HCT116 (cell line): ENCODE results near the gene BLCAP. TPM values are rescaled to one million over a fixed set of nuclear protein-coding genes. Genes with fewer than 3 reads are reported as not detected.

Source experiments
- ATAC-seq: fragments of 200-7000 bp; cut with Tn5 transposase; 2 replicates; pipeline ENCODE4 v1.9.1; 2020; ENCODE audit warnings: mild to moderate bottlenecking, moderate library complexity
- BruUV-seq: library from RNA; stranded (reverse); fragments of 400-500 nt; replicated peaks from 2 replicates; lab custom pipeline; 2021; lab: Mats Ljungman, UMichigan
- CTCF ChIA-PET: fragments of 300-600 bp; sonication (Branson Sonifier 250); formaldehyde crosslinking; loops from one replicate; lab custom pipeline; 2021; ENCODE audit warnings: antibody characterized with exemption; lab: Charles Lee
- POLR2A ChIA-PET: fragments of 300-600, 350-600 bp; sonication (Branson Sonifier 250); formaldehyde crosslinking; loops from one replicate; lab custom pipeline; 2021; ENCODE audit warnings: antibody characterized with exemption; lab: Charles Lee
- RAD21 ChIA-PET, 2 experiments: fragments of 300-600 bp; sonication (Branson Sonifier 250); formaldehyde crosslinking; loops; one replicate each; lab custom pipeline; 2023; ENCODE audit warnings: low total read pairs in 2 of 2; ENCODE audit not compliant: uncharacterized antibody in 2 of 2, unreplicated experiment in 2 of 2, low non-redundant PET in 1 of 2; lab: Charles Lee
- DNase-seq: peaks from one replicate; pipeline ENCODE4 v3.0.0-alpha.2; 2010; ENCODE audit warnings: low read depth, low spot score
- H2AFZ ChIP-seq: fragments of 200-600 bp; shearing (Covaris generic), sonication (generic); 2 replicates; pipeline ENCODE4 v1.6.1; 2017; ENCODE audit warnings: low read depth, mixed run types, mixed read lengths, antibody characterized with exemption, low read length; ENCODE audit not compliant: poor library complexity, severe bottlenecking
- H3K27ac ChIP-seq: 2 replicates; pipeline ENCODE4 v1.5.1; 2012; ENCODE audit warnings: low read depth, low read length
- H3K27me3 ChIP-seq: fragments of 200-600 bp; sonication (generic); 2 replicates; pipeline ENCODE4 v1.6.1; 2016; ENCODE audit warnings: mixed run types, low read length, mixed read lengths; ENCODE audit not compliant: insufficient read depth
- H3K36me3 ChIP-seq, 2 experiments: fragments of 200-500 bp in 1 of 2; fragments of 200-600 bp in 1 of 2; sonication (Bioruptor generic) in 1 of 2; sonication (generic) in 1 of 2; 2 replicates each; pipeline versions ENCODE4 v1.5.1 to v1.6.1; 2014 to 2016; ENCODE audit warnings: low read length in 2 of 2, inconsistent platforms in 1 of 2, mixed read lengths in 1 of 2, mixed run types in 1 of 2; ENCODE audit not compliant: insufficient read depth in 2 of 2, control insufficient read depth in 1 of 2
- H3K4me1 ChIP-seq, 2 experiments: fragments of 200-600 bp in 1 of 2; sonication (generic) in 1 of 2; 2 replicates each; pipeline versions ENCODE4 v1.5.1 to v1.6.1; 2012 to 2017; ENCODE audit warnings: low read length in 2 of 2, inconsistent platforms in 1 of 2, mild to moderate bottlenecking in 1 of 2, mixed read lengths in 1 of 2, mixed run types in 1 of 2, moderate library complexity in 1 of 2; ENCODE audit not compliant: insufficient read depth in 2 of 2, control insufficient read depth in 1 of 2
- H3K4me2 ChIP-seq: fragments of 200-600 bp; sonication (generic); 2 replicates; pipeline ENCODE4 v1.6.1; 2017; ENCODE audit warnings: mixed run types, low read length, mixed read lengths
- H3K4me3 ChIP-seq, 2 experiments: fragments of 200-600 bp in 1 of 2; sonication (generic) in 1 of 2; replicated peaks in 1 of 2; 2 replicates each; pipeline ENCODE4 v1.5.1; 2011 to 2016; ENCODE audit warnings: low read length in 2 of 2, control low read depth in 1 of 2, low read depth in 1 of 2, mild to moderate bottlenecking in 1 of 2, mixed read lengths in 1 of 2, mixed run types in 1 of 2
- H3K79me2 ChIP-seq: fragments of 200-600 bp; sonication (generic); 2 replicates; pipeline ENCODE4 v1.6.1; 2017; ENCODE audit warnings: mild to moderate bottlenecking, mixed run types, low read length, moderate library complexity, mixed read lengths; ENCODE audit not compliant: insufficient read depth
- H3K9ac ChIP-seq: fragments of 200-600 bp; sonication (generic); 2 replicates; pipeline ENCODE4 v1.6.1; 2016; ENCODE audit warnings: low read length, mixed read lengths
- H3K9me2 ChIP-seq: fragments of 200-600 bp; sonication (generic), shearing (Covaris generic); 2 replicates; pipeline ENCODE4 v1.6.1; 2017; ENCODE audit warnings: mixed run types, mild to moderate bottlenecking, moderate library complexity; ENCODE audit not compliant: insufficient read depth
- H3K9me3 ChIP-seq, 2 experiments: fragments of 200-500 bp in 1 of 2; fragments of 200-600 bp in 1 of 2; sonication (Bioruptor generic) in 1 of 2; sonication (generic) in 1 of 2; 2 replicates each; pipeline ENCODE4 v1.6.1; 2014 to 2017; ENCODE audit warnings: low read length in 2 of 2, mixed read lengths in 2 of 2, inconsistent platforms in 1 of 2, low read depth in 1 of 2, mild to moderate bottlenecking in 1 of 2, mixed run types in 1 of 2, moderate library complexity in 1 of 2; ENCODE audit not compliant: control insufficient read depth in 1 of 2, insufficient read depth in 1 of 2
- H4K20me1 ChIP-seq: fragments of 200-600 bp; sonication (generic), shearing (Covaris generic); 2 replicates; pipeline ENCODE4 v1.6.1; 2017; ENCODE audit warnings: mixed run types, mild to moderate bottlenecking, moderate library complexity; ENCODE audit not compliant: insufficient read depth
- CBX3 ChIP-seq: IDR thresholded peaks from 2 replicates; pipeline ENCODE4 v1.6.1; 2012; ENCODE audit warnings: low read depth
- EZH2 ChIP-seq: fragments of 200-600 bp; sonication (generic); IDR thresholded peaks from 2 replicates; pipeline ENCODE4 v1.6.1; 2017; ENCODE audit warnings: antibody characterized with exemption, mixed run types
- POLR2A ChIP-seq: IDR thresholded peaks from 2 replicates; pipeline ENCODE4 v1.7.0; 2011; ENCODE audit warnings: borderline replicate concordance; ENCODE audit not compliant: insufficient read depth, insufficient read length; ENCODE audit errors: extremely low read depth
- RAD21 ChIP-seq: IDR thresholded peaks from 2 replicates; pipeline ENCODE4 v1.6.1; 2012; ENCODE audit warnings: low read depth, mild to moderate bottlenecking
- ZNF274 ChIP-seq: fragments of 200-500 bp; sonication (Bioruptor generic); IDR thresholded peaks from 2 replicates; pipeline ENCODE4 v1.6.1; 2014; ENCODE audit warnings: mild to moderate bottlenecking, low read depth, low read length, inconsistent platforms
- intact Hi-C: fragments of 100-400 bp; cut with micrococcal nuclease; formaldehyde crosslinking; loops from 2 replicates; pipeline ENCODE4 v1.10.0; 2022
- total RNA-seq: library from RNA; stranded (reverse); gene quantifications from one replicate; pipeline ENCODE4 v1.2.1, GENCODE V29; 2021; ENCODE audit not compliant: unreplicated experiment

Gene BLCAP
- total RNA-seq, 1 experiment from 2014 or later = 27.5 TPM

GRCh38 chr20:37468886-37469285, 58.8 kb downstream of the BLCAP start:
- BruUV-seq = no TSS peak
- no peak for TF ChIP-seq POLR2A
- no peak for TF ChIP-seq CBX3
- TF ChIP-seq ZNF274 = no peak
- no peak for TF ChIP-seq RAD21
- no peak for TF ChIP-seq EZH2
- intact Hi-C loops = no loop called here
- Histone ChIP-seq H3K9ac (no peak overlapping the region), H3K79me2 (no peaks in the 10 kb centered on the region), H2AFZ (no peak overlapping the region), H3K9me3 (no peaks in the 10 kb centered on the region), H3K4me1 (no peaks in the 10 kb centered on the region), H3K4me3 (no peak overlapping the region), H4K20me1 (no peaks in the 10 kb centered on the region), H3K27ac (no peak overlapping the region), H3K36me3 (no peaks in the 10 kb centered on the region), H3K9me2 (no peaks in the 10 kb centered on the region), H3K4me2 (no peak overlapping the region), H3K27me3 (peaks cover 13% of the 10 kb centered on the region; the same call in 1 of the 2 replicates)
- ChIA-PET RAD21 (no interaction called here), CTCF (no interaction called here), POLR2A (no interaction called here)
- DNase-seq = no peak
- no peak for ATAC-seq

Other genes starting within 250 kb of the BLCAP start
- gene MANBAL, start 238.2 kb downstream of the BLCAP start, total RNA-seq = 47.9 TPM
- gene SRC, start 181.7 kb downstream of the BLCAP start, total RNA-seq = 42.3 TPM
- not detected for gene NNAT, start 6.6 kb downstream of the BLCAP start, total RNA-seq
- 55.4 TPM for gene CTNNBL1, start 166.2 kb upstream of the BLCAP start, total RNA-seq